ENCODE data around the gene LEMD3.

GRCh38 chr12:65204886-65205525 lies 35.6 kb downstream of the LEMD3 start:
- no peak for TF ChIP-seq POLR2AphosphoS5 (IDR thresholded peaks at IDR 0.05)
- no peak for TF ChIP-seq CTCF (IDR thresholded peaks at IDR 0.05)

Measured in prostate gland (tissue), 2 donors.